Measurements from ENCODE around the gene FAT1. TPM values are rescaled to one million over a fixed set of nuclear protein-coding genes. Genes with fewer than 3 reads are reported as not detected.
A peak's percentile ranks its signal among the peaks of the same experiment; 100 is the strongest.

The FAT1 gene
- total RNA-seq, 4 donors from 2014 or later, result 321 to 477 (median 380) TPM

- intact Hi-C loops (cut with DNase I; ENCODE audit: low total_unique reads) (no loop called here), in situ Hi-C loops (cut with MboI; ENCODE audit: low pct_ligation_motif_present in 1 of 4, low pct_unique_long_range_greater_than_20kb in 1 of 4, low sequenced_read_pairs in 3 of 4) (no loop called here)
- TF ChIP-seq EP300 (IDR thresholded peaks at IDR 0.05; ENCODE audit: low read depth) (no peak), CTCF (IDR thresholded peaks at IDR 0.05) (no peak), POLR2A (IDR thresholded peaks at IDR 0.05) (no peak), POLR2AphosphoS5 (IDR thresholded peaks at IDR 0.05) (no peak)
- peaks cover 30 to 69% (median 43%) of the 10 kb centered on the region in 4 donors for H3K4me1 ChIP-seq
- no peaks in the 10 kb centered on the region for H3K36me3 ChIP-seq
- peak overlapping the region; percentile 72 to 79 (median 76) for H3K27ac ChIP-seq
- H3K9me3 ChIP-seq, result no peaks in the 10 kb centered on the region
- WGBS, 2 donors (ENCODE audit: low coverage in 1 of 2), result 20 to 77% methylated on average over 1 to 16 of the region's 16 CpGs
- no peak for DNase-seq
- no peaks in the 10 kb centered on the region for H3K27me3 ChIP-seq
- peak overlapping the region in 1 of 4 donors; percentile 1 for H3K4me3 ChIP-seq
Measured at GRCh38 chr4:186700746-186701145, 22.9 kb downstream of the FAT1 start.

GRCh38 chr4:186699881-186700397, 23.7 kb downstream of the FAT1 start:
- no peak overlapping the region for H3K4me3 ChIP-seq
- no peaks in the 10 kb centered on the region for H3K36me3 ChIP-seq
- H3K9me3 ChIP-seq, result no peaks in the 10 kb centered on the region
- no peak for TF ChIP-seq EP300 (IDR thresholded peaks at IDR 0.05; ENCODE audit: low read depth)
- no peak for TF ChIP-seq POLR2AphosphoS5 (IDR thresholded peaks at IDR 0.05)
- TF ChIP-seq CTCF (IDR thresholded peaks at IDR 0.05), result no peak
- no peak for TF ChIP-seq POLR2A (IDR thresholded peaks at IDR 0.05)
- intact Hi-C loops (cut with DNase I; ENCODE audit: low total_unique reads), result no loop called here
- WGBS, 2 donors (ENCODE audit: low coverage in 1 of 2), result 88 to 100% methylated on average over 1 to 11 of the region's 11 CpGs
- DNase-seq, result no peak
- H3K27ac ChIP-seq, result peak overlapping the region; percentile 72 to 79 (median 76)
- H3K4me1 ChIP-seq, result peaks cover 25 to 62% (median 43%) of the 10 kb centered on the region in 4 donors
- in situ Hi-C loops (cut with MboI; ENCODE audit: low pct_ligation_motif_present in 1 of 4, low pct_unique_long_range_greater_than_20kb in 1 of 4, low sequenced_read_pairs in 3 of 4), result no loop called here
- no peaks in the 10 kb centered on the region for H3K27me3 ChIP-seq

GRCh38 chr4:186699298-186699697, 24.4 kb downstream of the FAT1 start:
- Histone ChIP-seq H3K4me1 (peaks cover 25 to 56% (median 37%) of the 10 kb centered on the region in 4 donors), H3K4me3 (no peak overlapping the region), H3K27me3 (no peaks in the 10 kb centered on the region), H3K27ac (peak overlapping the region; percentile 33 to 79 (median 76)), H3K9me3 (no peaks in the 10 kb centered on the region), H3K36me3 (no peaks in the 10 kb centered on the region)
- WGBS, 2 donors (ENCODE audit: low coverage in 1 of 2), result 33 to 69% methylated on average over 4 to 5 of the region's 5 CpGs
- TF ChIP-seq POLR2AphosphoS5 (IDR thresholded peaks at IDR 0.05), result no peak
- TF ChIP-seq POLR2A (IDR thresholded peaks at IDR 0.05), result no peak
- TF ChIP-seq CTCF (IDR thresholded peaks at IDR 0.05), result no peak
- no peak for TF ChIP-seq EP300 (IDR thresholded peaks at IDR 0.05; ENCODE audit: low read depth)
- no peak for DNase-seq
- in situ Hi-C loops (cut with MboI; ENCODE audit: low pct_ligation_motif_present in 1 of 4, low pct_unique_long_range_greater_than_20kb in 1 of 4, low sequenced_read_pairs in 3 of 4) (no loop called here), intact Hi-C loops (cut with DNase I; ENCODE audit: low total_unique reads) (no loop called here)

- H3K4me1 ChIP-seq, result peaks cover 21 to 53% (median 36%) of the 10 kb centered on the region in 4 donors
- intact Hi-C loops (cut with DNase I; ENCODE audit: low total_unique reads) (no loop called here), in situ Hi-C loops (cut with MboI; ENCODE audit: low pct_ligation_motif_present in 1 of 4, low pct_unique_long_range_greater_than_20kb in 1 of 4, low sequenced_read_pairs in 3 of 4) (no loop called here)
- 92% methylated on average over 15 to 17 of the region's 17 CpGs for WGBS, 2 donors (ENCODE audit: low coverage in 1 of 2)
- no peaks in the 10 kb centered on the region for H3K36me3 ChIP-seq
- no peak for DNase-seq
- TF ChIP-seq CTCF (IDR thresholded peaks at IDR 0.05), result no peak
- TF ChIP-seq POLR2AphosphoS5 (IDR thresholded peaks at IDR 0.05), result no peak
- no peak for TF ChIP-seq POLR2A (IDR thresholded peaks at IDR 0.05)
- TF ChIP-seq EP300 (IDR thresholded peaks at IDR 0.05; ENCODE audit: low read depth), result no peak
- H3K4me3 ChIP-seq, result no peak overlapping the region
- no peak overlapping the region for H3K27ac ChIP-seq
- H3K27me3 ChIP-seq, result no peaks in the 10 kb centered on the region
- H3K9me3 ChIP-seq, result no peaks in the 10 kb centered on the region
Measured at GRCh38 chr4:186698525-186698924, 25.1 kb downstream of the FAT1 start.
